Neural cell (in vitro differentiated cells): ENCODE data around the gene CSF2RB. TPM values are rescaled to one million over a fixed set of nuclear protein-coding genes. Genes with fewer than 3 reads are reported as not detected.

Experiments
- H2AFZ ChIP-seq: fragments of 200-600, 300-800 bp; sonication (generic), shearing (Covaris generic); 2 replicates; pipeline ENCODE4 v1.6.0; 2014; ENCODE audit warnings: low read depth, mild to moderate bottlenecking, antibody characterized with exemption, low read length, moderate library complexity
- H3F3A ChIP-seq: fragments of 200-600 bp; shearing (Covaris generic); 2 replicates; pipeline ENCODE4 v1.6.1; 2016; ENCODE audit warnings: mild to moderate bottlenecking, moderate library complexity, mixed read lengths, antibody characterized with exemption, low read length; ENCODE audit not compliant: insufficient read depth, poor library complexity, severe bottlenecking
- H3K27ac ChIP-seq: fragments of 200-600, 300-800 bp; sonication (generic), shearing (Covaris generic); 2 replicates; pipeline ENCODE4 v1.5.1; 2014; ENCODE audit warnings: mild to moderate bottlenecking, low read length, moderate library complexity
- H3K27me3 ChIP-seq: fragments of 300-800, 200-600 bp; sonication (generic), shearing (Covaris generic); 2 replicates; pipeline ENCODE4 v1.6.0; 2014; ENCODE audit warnings: mild to moderate bottlenecking, low read depth, low read length, moderate library complexity; ENCODE audit not compliant: insufficient read depth
- H3K36me3 ChIP-seq: fragments of 300-800, 200-600 bp; sonication (generic), shearing (Covaris generic); 2 replicates; pipeline ENCODE4 v1.5.1; 2014; ENCODE audit warnings: mild to moderate bottlenecking, antibody characterized with exemption, low read length, moderate library complexity; ENCODE audit not compliant: insufficient read depth
- H3K4me2 ChIP-seq: fragments of 300-800, 200-600 bp; sonication (generic), shearing (Covaris generic); 2 replicates; pipeline ENCODE4 v1.6.0; 2014; ENCODE audit warnings: mild to moderate bottlenecking, low read length
- H3K4me3 ChIP-seq: fragments of 300-800, 200-600 bp; sonication (generic), shearing (Covaris generic); 2 replicates; pipeline ENCODE4 v1.5.1; 2014; ENCODE audit warnings: mild to moderate bottlenecking, low read length, moderate library complexity
- H3K79me2 ChIP-seq: fragments of 200-600 bp; shearing (Covaris generic); replicated peaks from 2 replicates; pipeline ENCODE4 v1.6.0; 2014; ENCODE audit warnings: mild to moderate bottlenecking, low read length, moderate library complexity; ENCODE audit not compliant: insufficient read depth
- H3K9ac ChIP-seq: fragments of 300-800, 200-600 bp; sonication (generic), shearing (Covaris generic); 2 replicates; pipeline ENCODE4 v1.6.1; 2016; ENCODE audit warnings: mild to moderate bottlenecking, low read length, mixed read lengths
- H3K9me2 ChIP-seq: fragments of 200-600 bp; shearing (Covaris generic); 2 replicates; pipeline ENCODE4 v1.6.1; 2016; ENCODE audit warnings: mild to moderate bottlenecking, low read length, mixed read lengths; ENCODE audit not compliant: insufficient read depth
- H3K9me3 ChIP-seq: fragments of 200-600, 300-800 bp; sonication (generic), shearing (Covaris generic); 2 replicates; pipeline ENCODE4 v1.6.1; 2016; ENCODE audit warnings: mild to moderate bottlenecking, mixed run types, low read length, moderate library complexity, mixed read lengths
- H4K20me1 ChIP-seq: fragments of 200-600 bp; shearing (Covaris generic); 2 replicates; pipeline ENCODE4 v1.6.1; 2016; ENCODE audit warnings: mild to moderate bottlenecking, mixed run types; ENCODE audit not compliant: insufficient read depth
- CTCF ChIP-seq: fragments of 450-650 bp; IDR thresholded peaks from 2 replicates; pipeline ENCODE4 v1.5.1; 2014; ENCODE audit warnings: antibody characterized with exemption, mild to moderate bottlenecking, moderate library complexity; ENCODE audit not compliant: poor library complexity, severe bottlenecking
- MXI1 ChIP-seq: fragments of 450-650 bp; conservative IDR thresholded peaks from 2 replicates; pipeline ENCODE4 v1.6.1; 2014; ENCODE audit warnings: antibody characterized with exemption, mild to moderate bottlenecking; ENCODE audit not compliant: poor library complexity, severe bottlenecking
- REST ChIP-seq: IDR thresholded peaks from 2 replicates; pipeline ENCODE4 v1.6.1; 2012; ENCODE audit warnings: borderline replicate concordance
- SMC3 ChIP-seq: fragments of 450-650 bp; conservative IDR thresholded peaks from 2 replicates; pipeline ENCODE4 v1.6.1; 2014; ENCODE audit warnings: antibody characterized with exemption, mild to moderate bottlenecking, moderate library complexity; ENCODE audit not compliant: poor library complexity
- polyA plus RNA-seq: library from polyadenylated mRNA; depleted of rRNA; stranded (reverse); fragments of >200 nt; gene quantifications from 2 replicates; pipeline ENCODE4 v1.2.3, GENCODE V29; 2014

CSF2RB gene
- polyA plus RNA-seq, 1 donor from 2014 or later = not detected

GRCh38 chr22:36985211-36985889, 71.9 kb downstream of the CSF2RB start (continued):
- TF ChIP-seq REST (no peak), MXI1 (no peak)

GRCh38 chr22:36986242-36986821, 72.9 kb downstream of the CSF2RB start:
- Histone ChIP-seq H3K9me2 (no peaks in the 10 kb centered on the region), H4K20me1 (no peaks in the 10 kb centered on the region), H3K27ac (no peak overlapping the region), H3K9me3 (no peaks in the 10 kb centered on the region), H2AFZ (no peak overlapping the region), H3K27me3 (no peaks in the 10 kb centered on the region), H3F3A (no peaks in the 10 kb centered on the region), H3K4me3 (no peak overlapping the region), H3K36me3 (no peaks in the 10 kb centered on the region), H3K9ac (no peak overlapping the region), H3K79me2 (no peaks in the 10 kb centered on the region), H3K4me2 (no peak overlapping the region)
- TF ChIP-seq CTCF (peak; percentile 37), REST (no peak), SMC3 (no peak)
